ENCODE results near the gene MS4A4E. TPM values are rescaled to one million over a fixed set of nuclear protein-coding genes. Genes with fewer than 3 reads are reported as not detected.

The MS4A4E gene
- polyA plus RNA-seq, 1 donor (not counting 4 experiments of a cell fraction or from before 2014, with no cell fraction given): not detected

DNA sequence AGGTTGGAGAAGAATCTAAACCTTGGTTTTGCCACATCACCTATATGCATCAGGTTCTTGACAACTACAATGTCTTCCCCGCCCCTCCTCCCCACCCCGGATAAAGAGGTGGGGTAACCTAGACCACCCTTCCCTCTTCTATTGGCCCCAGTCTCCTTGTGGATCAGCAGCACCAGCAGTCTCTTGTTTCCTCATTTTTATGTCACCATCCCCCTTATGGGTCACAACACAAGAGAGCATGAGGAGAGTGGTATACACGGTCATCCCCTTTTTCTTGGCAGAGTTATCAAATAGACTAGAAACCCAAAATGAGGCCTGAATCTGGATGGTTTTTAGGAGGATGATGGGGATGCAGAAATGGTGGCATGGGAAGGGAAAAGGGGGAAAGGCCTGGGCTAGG lies 1.2 kb downstream of the MS4A4E start:
- no peak for DNase-seq (ENCODE audit: low read depth, low spot score)
- TF ChIP-seq EZH2 (IDR thresholded peaks at IDR 0.05; ENCODE audit: low read length): no peak
- TF ChIP-seq, protein P1, sequence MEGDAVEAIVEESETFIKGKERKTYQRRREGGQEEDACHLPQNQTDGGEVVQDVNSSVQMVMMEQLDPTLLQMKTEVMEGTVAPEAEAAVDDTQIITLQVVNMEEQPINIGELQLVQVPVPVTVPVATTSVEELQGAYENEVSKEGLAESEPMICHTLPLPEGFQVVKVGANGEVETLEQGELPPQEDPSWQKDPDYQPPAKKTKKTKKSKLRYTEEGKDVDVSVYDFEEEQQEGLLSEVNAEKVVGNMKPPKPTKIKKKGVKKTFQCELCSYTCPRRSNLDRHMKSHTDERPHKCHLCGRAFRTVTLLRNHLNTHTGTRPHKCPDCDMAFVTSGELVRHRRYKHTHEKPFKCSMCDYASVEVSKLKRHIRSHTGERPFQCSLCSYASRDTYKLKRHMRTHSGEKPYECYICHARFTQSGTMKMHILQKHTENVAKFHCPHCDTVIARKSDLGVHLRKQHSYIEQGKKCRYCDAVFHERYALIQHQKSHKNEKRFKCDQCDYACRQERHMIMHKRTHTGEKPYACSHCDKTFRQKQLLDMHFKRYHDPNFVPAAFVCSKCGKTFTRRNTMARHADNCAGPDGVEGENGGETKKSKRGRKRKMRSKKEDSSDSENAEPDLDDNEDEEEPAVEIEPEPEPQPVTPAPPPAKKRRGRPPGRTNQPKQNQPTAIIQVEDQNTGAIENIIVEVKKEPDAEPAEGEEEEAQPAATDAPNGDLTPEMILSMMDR (optimal IDR thresholded peaks at IDR 0.05 in 1 of 3, IDR thresholded peaks at IDR 0.05 in 1 of 3, conservative IDR thresholded peaks at IDR 0.05 in 1 of 3; ENCODE audit: extremely low read depth in 1 of 3, insufficient read depth in 2 of 3, low read length in 3 of 3): no peak
- Histone ChIP-seq H4K20me1 (ENCODE audit: control insufficient read depth, extremely low read depth, insufficient read depth, low read length) (no peaks in the 10 kb centered on the region), H3K9me1 (ENCODE audit: control insufficient read depth, extremely low read depth, insufficient read depth, low read length) (no peaks in the 10 kb centered on the region), H3K79me2 (ENCODE audit: control insufficient read depth, insufficient read depth, low read length) (no peaks in the 10 kb centered on the region), H3K9ac (ENCODE audit: control insufficient read depth, extremely low read depth, insufficient read depth, low read length) (no peak overlapping the region), H3K9me3 (ENCODE audit: control insufficient read depth, low read depth, low read length) (no peaks in the 10 kb centered on the region), H3K4me1 (ENCODE audit: control insufficient read depth, extremely low read depth, insufficient read depth, low read length) (no peaks in the 10 kb centered on the region), H3K27me3 (ENCODE audit: control insufficient read depth, extremely low read depth, insufficient read depth, low read length) (no peaks in the 10 kb centered on the region), H3K4me2 (ENCODE audit: control insufficient read depth, extremely low read depth, insufficient read depth, low read depth, low read length) (no peak overlapping the region), H3K4me3 (ENCODE audit: control insufficient read depth in 2 of 3, extremely low read depth in 1 of 3, insufficient read depth in 2 of 3, low read depth in 1 of 3, low read length in 3 of 3) (no peak overlapping the region), H3K36me3 (ENCODE audit: control insufficient read depth in 2 of 2, extremely low read depth in 1 of 2, insufficient read depth in 2 of 2, low read length in 2 of 2) (no peaks in the 10 kb centered on the region), H3K27ac (ENCODE audit: control insufficient read depth, insufficient read depth, low read length) (no peak overlapping the region), H2AFZ (ENCODE audit: control insufficient read depth, low read length) (no peak overlapping the region)
- FAIRE-seq: no peak
- dilution Hi-C loops (cut with MboI; ENCODE audit: extremely low pct_ligation_motif_present, low sequenced_read_pairs): no loop called here

DNA sequence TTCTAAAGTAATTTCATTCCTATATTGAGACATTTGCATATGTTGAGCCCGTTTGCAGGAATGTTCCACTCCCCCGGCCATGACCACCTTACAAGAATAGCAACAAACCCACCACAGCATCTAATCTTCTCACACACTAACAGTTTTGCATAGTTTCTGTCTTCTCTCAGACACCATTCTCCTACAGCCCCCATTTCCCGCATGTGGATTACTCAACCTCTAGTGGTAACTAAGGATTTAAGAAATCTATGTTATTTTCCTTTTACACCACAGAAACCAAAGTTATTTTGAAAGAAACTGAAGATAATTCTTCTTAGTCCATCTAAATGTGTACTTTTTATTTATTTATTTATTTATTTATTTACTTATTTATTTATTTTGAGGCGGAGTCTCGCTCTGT lies 2.3 kb downstream of the MS4A4E start:
- H4K20me1 ChIP-seq (ENCODE audit: control insufficient read depth, extremely low read depth, insufficient read depth, low read length): no peaks in the 10 kb centered on the region
- H3K36me3 ChIP-seq (ENCODE audit: control insufficient read depth in 2 of 2, extremely low read depth in 1 of 2, insufficient read depth in 2 of 2, low read length in 2 of 2): no peaks in the 10 kb centered on the region
- DNase-seq (ENCODE audit: low read depth, low spot score): no peak
- H3K9me3 ChIP-seq (ENCODE audit: control insufficient read depth, low read depth, low read length): no peaks in the 10 kb centered on the region
- TF ChIP-seq, protein P1 (optimal IDR thresholded peaks at IDR 0.05 in 1 of 3, IDR thresholded peaks at IDR 0.05 in 1 of 3, conservative IDR thresholded peaks at IDR 0.05 in 1 of 3; ENCODE audit: extremely low read depth in 1 of 3, insufficient read depth in 2 of 3, low read length in 3 of 3): no peak
- no peak for TF ChIP-seq EZH2 (IDR thresholded peaks at IDR 0.05; ENCODE audit: low read length)
- H3K4me2 ChIP-seq (ENCODE audit: control insufficient read depth, extremely low read depth, insufficient read depth, low read depth, low read length): no peak overlapping the region
- no peak overlapping the region for H2AFZ ChIP-seq (ENCODE audit: control insufficient read depth, low read length)
- no peaks in the 10 kb centered on the region for H3K4me1 ChIP-seq (ENCODE audit: control insufficient read depth, extremely low read depth, insufficient read depth, low read length)
- H3K9me1 ChIP-seq (ENCODE audit: control insufficient read depth, extremely low read depth, insufficient read depth, low read length): no peaks in the 10 kb centered on the region
- H3K4me3 ChIP-seq (ENCODE audit: control insufficient read depth in 2 of 3, extremely low read depth in 1 of 3, insufficient read depth in 2 of 3, low read depth in 1 of 3, low read length in 3 of 3): no peak overlapping the region
- H3K79me2 ChIP-seq (ENCODE audit: control insufficient read depth, insufficient read depth, low read length): no peaks in the 10 kb centered on the region
- no peak overlapping the region for H3K9ac ChIP-seq (ENCODE audit: control insufficient read depth, extremely low read depth, insufficient read depth, low read length)
- FAIRE-seq: no peak
- H3K27me3 ChIP-seq (ENCODE audit: control insufficient read depth, extremely low read depth, insufficient read depth, low read length): no peaks in the 10 kb centered on the region
- no peak overlapping the region for H3K27ac ChIP-seq (ENCODE audit: control insufficient read depth, insufficient read depth, low read length)
- dilution Hi-C loops (cut with MboI; ENCODE audit: extremely low pct_ligation_motif_present, low sequenced_read_pairs): no loop called here
